ENCODE data around the gene SLC22A23.
"Not testable (repeated sequence)": the region's sequence is repeated elsewhere in the genome, so short reads cannot be mapped to it uniquely, and the experiment has no call there.

SLC22A23 gene

DNA sequence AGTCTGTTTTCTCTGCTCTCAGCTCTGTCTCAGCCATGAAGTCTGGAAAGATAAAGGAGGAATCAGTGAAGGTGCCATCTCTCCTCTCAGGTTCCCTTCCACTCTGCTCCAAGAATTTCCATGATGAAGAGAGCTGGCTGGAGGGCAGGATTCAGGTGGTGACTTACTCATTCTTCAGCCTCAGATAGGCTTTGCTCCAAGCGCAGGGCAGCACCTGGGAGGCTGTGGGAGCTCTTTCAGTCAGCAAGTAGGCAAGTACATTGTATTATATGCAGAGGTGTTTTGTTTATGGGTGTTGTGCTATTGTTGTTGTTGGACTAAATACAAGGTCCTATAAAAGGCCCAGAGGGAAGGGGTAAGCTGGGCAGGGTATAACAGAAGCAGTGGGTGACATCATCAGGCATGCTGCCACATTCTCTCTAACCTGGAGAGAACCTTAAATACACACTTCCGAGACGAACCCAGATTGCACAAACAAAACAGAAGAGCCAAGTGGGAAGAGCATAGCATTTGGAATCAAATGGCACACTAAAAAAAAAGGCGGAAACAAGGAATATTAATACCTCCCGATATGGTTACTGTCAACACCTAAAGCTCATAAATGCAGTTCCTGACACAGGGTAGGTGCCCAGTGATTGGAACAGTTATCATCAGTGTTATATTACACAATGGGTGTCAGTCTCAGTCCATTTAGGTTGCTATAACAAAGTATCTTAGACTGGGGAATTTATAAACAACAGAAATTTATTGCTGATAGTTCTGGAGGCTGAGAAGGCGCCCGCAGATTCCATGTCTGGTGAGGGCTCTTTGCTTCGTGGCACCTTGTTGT lies 212.6 kb downstream of the SLC22A23 start:
- Histone ChIP-seq H3K9ac (ENCODE audit: low read depth, low read length) (no peak overlapping the region), H3K9me3 (ENCODE audit: control insufficient read depth, insufficient read depth, low read length) (no peaks in the 10 kb centered on the region), H3K4me3 (ENCODE audit: low read depth, low read length) (no peak overlapping the region), H3K36me3 (ENCODE audit: control insufficient read depth, insufficient read depth, low read length) (no peaks in the 10 kb centered on the region), H3K27me3 (ENCODE audit: control insufficient read depth, insufficient read depth, low read length) (no peaks in the 10 kb centered on the region), H3K4me1 (ENCODE audit: control insufficient read depth, insufficient read depth, low read length) (peaks cover 5% of the 10 kb centered on the region)

DNA sequence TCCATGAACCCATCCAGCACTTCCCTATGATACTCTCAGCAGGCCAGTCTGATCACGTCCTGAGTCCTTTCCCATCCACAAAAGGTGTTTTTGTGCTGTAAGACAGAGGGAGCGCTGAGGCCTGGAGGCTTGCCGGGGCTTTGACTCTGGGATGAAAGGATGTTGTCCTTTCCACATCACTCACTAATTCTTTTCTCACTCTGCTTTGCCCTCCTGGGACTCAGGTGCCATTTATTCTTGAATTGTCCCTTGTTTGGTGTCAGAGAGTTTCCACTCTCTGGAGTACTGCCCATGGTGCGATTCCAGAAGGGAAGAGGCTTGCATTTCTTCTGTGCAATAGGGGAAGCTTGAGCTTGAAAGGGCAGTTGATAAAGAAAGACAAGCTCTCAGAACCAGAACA lies 214.1 kb downstream of the SLC22A23 start:
- H3K9me3 ChIP-seq (ENCODE audit: control insufficient read depth, insufficient read depth, low read length), result no peaks in the 10 kb centered on the region
- H3K36me3 ChIP-seq (ENCODE audit: control insufficient read depth, insufficient read depth, low read length), result no peaks in the 10 kb centered on the region
- no peak overlapping the region for H3K4me3 ChIP-seq (ENCODE audit: low read depth, low read length)
- H3K27me3 ChIP-seq (ENCODE audit: control insufficient read depth, insufficient read depth, low read length), result no peaks in the 10 kb centered on the region
- no peak overlapping the region for H3K9ac ChIP-seq (ENCODE audit: low read depth, low read length)
- H3K4me1 ChIP-seq (ENCODE audit: control insufficient read depth, insufficient read depth, low read length), result peaks cover 3% of the 10 kb centered on the region

DNA sequence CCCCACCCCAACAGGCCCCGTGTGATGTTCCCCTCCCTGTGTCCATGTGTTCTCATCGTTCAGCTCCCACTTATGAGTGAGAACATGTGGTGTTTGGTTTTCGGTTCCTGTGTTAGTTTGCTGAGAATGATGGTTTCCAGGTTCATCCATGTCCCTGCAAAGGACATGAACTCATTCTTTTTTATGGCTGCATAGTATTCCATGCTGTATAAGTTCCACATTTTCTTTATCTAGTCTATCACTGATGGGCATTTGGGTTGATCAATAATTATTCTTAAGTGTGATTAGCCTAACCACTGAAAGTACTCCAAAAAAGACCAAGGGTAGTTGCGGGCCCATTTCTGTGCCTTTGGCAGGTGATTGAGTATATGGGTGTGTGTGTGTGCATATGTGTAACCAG lies 215.1 kb downstream of the SLC22A23 start:
- H3K4me3 ChIP-seq (ENCODE audit: low read depth, low read length); H3K9ac ChIP-seq (ENCODE audit: low read depth, low read length); H3K36me3 ChIP-seq (ENCODE audit: control insufficient read depth, insufficient read depth, low read length); H3K9me3 ChIP-seq (ENCODE audit: control insufficient read depth, insufficient read depth, low read length); H3K4me1 ChIP-seq (ENCODE audit: control insufficient read depth, insufficient read depth, low read length); H3K27me3 ChIP-seq (ENCODE audit: control insufficient read depth, insufficient read depth, low read length): not testable (repeated sequence)

DNA sequence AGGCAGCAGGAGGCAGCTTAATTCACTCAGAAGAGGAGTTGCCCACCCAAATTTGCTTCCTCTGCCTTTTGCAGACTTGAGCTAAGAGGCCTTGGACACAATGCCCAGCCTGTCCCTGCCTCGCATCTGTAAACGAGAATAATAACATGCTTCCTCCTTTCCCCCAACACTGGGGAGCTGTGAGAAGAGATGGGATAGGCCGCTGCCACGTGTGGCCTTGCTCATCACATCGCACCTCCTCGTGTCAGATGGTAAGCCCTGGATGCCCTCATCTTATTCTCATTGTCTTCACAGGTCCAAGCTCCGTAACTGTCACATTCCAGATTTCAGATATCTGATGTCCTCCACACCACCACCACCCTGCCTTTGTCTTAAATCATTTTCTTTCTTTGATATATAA lies 216.3 kb downstream of the SLC22A23 start:
- no peaks in the 10 kb centered on the region for H3K27me3 ChIP-seq (ENCODE audit: control insufficient read depth, insufficient read depth, low read length)
- H3K4me3 ChIP-seq (ENCODE audit: low read depth, low read length), result no peak overlapping the region
- H3K9ac ChIP-seq (ENCODE audit: low read depth, low read length), result no peak overlapping the region
- H3K9me3 ChIP-seq (ENCODE audit: control insufficient read depth, insufficient read depth, low read length), result no peaks in the 10 kb centered on the region
- H3K36me3 ChIP-seq (ENCODE audit: control insufficient read depth, insufficient read depth, low read length), result no peaks in the 10 kb centered on the region
- peaks cover 3% of the 10 kb centered on the region for H3K4me1 ChIP-seq (ENCODE audit: control insufficient read depth, insufficient read depth, low read length)

DNA sequence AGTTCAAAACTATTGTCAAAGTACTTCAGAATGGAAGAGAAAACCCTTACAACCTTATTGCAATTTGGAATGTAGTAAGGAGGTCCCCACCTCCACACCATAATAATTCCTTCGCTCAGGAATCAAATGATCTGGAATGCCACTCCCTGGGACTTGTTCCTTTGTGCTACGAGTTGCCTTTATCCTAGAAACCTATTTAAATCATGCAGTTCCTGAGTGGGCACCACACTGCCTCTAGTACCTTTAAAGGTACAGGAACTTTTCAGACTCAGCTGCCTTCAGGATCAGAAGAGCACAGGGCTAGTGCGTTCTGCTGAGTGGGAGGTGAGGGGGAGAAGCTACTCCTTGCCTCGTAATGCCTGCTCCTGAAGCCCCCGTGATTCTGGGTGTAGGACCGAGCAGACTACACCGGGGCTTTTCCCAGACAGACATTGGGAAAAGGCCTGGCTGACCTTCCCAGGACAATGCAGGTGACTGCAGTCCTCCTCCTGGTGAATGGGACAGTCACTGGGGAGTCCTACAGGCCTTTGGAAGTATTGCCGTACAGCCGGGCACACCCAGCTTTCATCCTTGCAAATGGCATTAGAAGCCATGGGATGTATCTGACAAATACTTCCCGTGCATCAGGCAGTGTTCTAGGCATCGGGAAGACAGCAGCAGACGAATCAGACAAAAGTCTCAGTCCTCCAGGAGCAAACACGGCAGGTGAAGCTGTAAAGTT lies 217.6 kb downstream of the SLC22A23 start:
- Histone ChIP-seq H3K27me3 (ENCODE audit: control insufficient read depth, insufficient read depth, low read length) (no peaks in the 10 kb centered on the region), H3K4me1 (ENCODE audit: control insufficient read depth, insufficient read depth, low read length) (peaks cover 3% of the 10 kb centered on the region), H3K9me3 (ENCODE audit: control insufficient read depth, insufficient read depth, low read length) (no peaks in the 10 kb centered on the region), H3K4me3 (ENCODE audit: low read depth, low read length) (no peak overlapping the region), H3K36me3 (ENCODE audit: control insufficient read depth, insufficient read depth, low read length) (no peaks in the 10 kb centered on the region), H3K9ac (ENCODE audit: low read depth, low read length) (no peak overlapping the region)

DNA sequence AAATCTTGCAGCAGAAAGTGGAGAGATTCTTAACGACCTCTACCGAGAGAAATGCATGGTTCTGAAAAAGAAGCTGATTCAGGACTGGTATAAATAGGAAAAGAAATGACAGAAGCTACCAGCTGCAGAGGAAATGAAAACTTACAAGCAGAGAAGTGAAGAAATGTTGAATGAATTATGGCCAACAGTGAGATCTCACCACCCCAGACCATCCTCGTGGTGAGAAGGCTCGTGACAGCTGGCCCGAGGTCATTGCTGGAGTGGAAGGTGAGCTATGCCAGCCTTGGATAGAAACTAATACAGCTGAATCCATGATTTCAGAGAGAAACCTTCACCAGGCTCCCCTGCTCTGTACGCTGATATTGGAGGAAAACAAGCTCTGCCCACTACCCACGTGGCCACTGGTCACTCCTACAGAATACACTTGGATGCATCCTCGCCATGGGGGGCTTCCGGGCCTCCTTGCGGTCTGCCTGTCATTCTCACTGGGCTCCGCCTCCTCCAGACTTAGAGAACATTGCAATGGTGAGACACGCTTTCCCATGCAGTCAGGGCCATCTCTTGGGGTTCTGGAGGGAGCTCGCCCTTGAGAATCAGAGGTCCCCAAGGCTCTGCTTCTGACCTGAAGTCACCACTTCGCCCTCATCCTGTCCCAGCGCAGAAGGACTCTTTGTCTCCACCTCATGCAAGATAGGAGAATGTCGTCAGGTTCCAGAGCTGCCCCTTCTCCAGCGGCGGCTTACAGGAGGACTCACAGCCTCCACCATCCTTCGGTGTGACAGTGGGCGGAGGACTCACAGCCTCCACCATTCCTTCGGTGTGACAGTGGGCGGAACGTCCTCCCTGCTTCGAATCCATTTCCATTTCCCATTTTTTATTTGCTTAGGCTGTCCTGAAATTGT lies 218.8 kb downstream of the SLC22A23 start:
- Histone ChIP-seq H3K4me3 (ENCODE audit: low read depth, low read length) (no peak overlapping the region), H3K4me1 (ENCODE audit: control insufficient read depth, insufficient read depth, low read length) (peaks cover 3% of the 10 kb centered on the region), H3K36me3 (ENCODE audit: control insufficient read depth, insufficient read depth, low read length) (no peaks in the 10 kb centered on the region), H3K9ac (ENCODE audit: low read depth, low read length) (no peak overlapping the region), H3K27me3 (ENCODE audit: control insufficient read depth, insufficient read depth, low read length) (peaks cover 5% of the 10 kb centered on the region), H3K9me3 (ENCODE audit: control insufficient read depth, insufficient read depth, low read length) (no peaks in the 10 kb centered on the region)

DNA sequence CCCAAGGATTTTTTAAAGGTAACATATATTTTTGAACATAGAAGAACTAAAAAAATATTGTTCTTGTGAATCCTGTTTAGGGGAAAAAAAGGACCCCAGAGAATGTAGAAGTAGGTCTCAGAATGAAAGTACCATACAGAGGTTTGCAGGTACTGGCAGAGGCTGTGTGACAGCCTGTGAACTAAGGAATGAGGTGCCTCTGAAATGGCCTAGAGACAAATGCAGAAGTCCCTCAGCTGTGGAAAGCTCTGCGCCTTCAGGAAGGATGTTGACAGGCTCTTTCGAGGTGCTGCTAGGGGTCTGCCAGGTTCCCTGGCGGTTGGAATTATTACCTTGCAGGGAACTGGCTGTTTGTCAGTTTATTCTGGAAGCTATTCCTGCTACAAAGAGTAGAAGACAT lies 220.8 kb downstream of the SLC22A23 start:
- peaks cover 11% of the 10 kb centered on the region for H3K27me3 ChIP-seq (ENCODE audit: control insufficient read depth, insufficient read depth, low read length)
- H3K9me3 ChIP-seq (ENCODE audit: control insufficient read depth, insufficient read depth, low read length), result no peaks in the 10 kb centered on the region
- H3K9ac ChIP-seq (ENCODE audit: low read depth, low read length), result no peak overlapping the region
- peaks cover 3% of the 10 kb centered on the region for H3K4me1 ChIP-seq (ENCODE audit: control insufficient read depth, insufficient read depth, low read length)
- no peaks in the 10 kb centered on the region for H3K36me3 ChIP-seq (ENCODE audit: control insufficient read depth, insufficient read depth, low read length)
- H3K4me3 ChIP-seq (ENCODE audit: low read depth, low read length), result no peak overlapping the region

DNA sequence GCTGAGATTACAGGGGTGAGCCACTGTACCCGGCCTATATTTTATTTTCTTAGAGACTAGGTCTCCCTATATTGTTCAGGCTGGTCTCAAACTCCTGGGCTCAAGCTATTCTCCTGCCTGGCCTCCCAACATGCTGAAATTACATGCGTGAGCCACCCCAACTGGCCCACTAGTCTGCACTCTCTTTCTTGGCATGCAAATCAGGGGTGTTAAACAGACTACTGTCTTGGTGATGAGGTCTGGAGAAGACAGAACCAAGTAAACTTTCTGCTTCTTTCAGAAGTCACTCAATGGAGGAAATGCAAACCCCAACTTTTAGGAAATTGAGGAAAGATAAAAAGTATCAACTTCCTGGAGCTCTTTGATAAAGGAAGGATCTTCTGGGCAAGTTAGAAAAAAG lies 221.4 kb downstream of the SLC22A23 start:
- H3K4me1 ChIP-seq (ENCODE audit: control insufficient read depth, insufficient read depth, low read length), result peaks cover 4% of the 10 kb centered on the region
- no peaks in the 10 kb centered on the region for H3K36me3 ChIP-seq (ENCODE audit: control insufficient read depth, insufficient read depth, low read length)
- H3K27me3 ChIP-seq (ENCODE audit: control insufficient read depth, insufficient read depth, low read length), result peaks cover 13% of the 10 kb centered on the region

DNA sequence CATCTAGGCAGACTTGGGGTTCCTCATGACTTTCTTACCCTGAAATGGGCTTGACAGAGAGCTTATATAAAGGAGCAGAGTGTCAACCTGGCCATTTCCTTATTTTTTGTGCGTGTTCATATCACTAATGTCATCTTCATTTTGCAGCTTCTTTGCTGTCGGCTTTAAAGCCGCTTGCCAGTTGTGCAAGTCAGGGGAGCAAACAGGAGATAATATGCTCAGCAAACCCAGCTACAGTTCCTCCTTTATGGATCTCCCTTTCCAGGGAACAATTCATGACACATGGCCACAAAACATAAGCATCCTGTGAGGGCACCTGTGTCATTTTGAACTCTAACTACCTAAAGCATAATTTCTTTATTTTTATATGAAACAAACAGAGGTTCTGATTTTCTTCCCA lies 222.9 kb downstream of the SLC22A23 start:
- peaks cover 7% of the 10 kb centered on the region for H3K4me1 ChIP-seq (ENCODE audit: control insufficient read depth, insufficient read depth, low read length)
- H3K27me3 ChIP-seq (ENCODE audit: control insufficient read depth, insufficient read depth, low read length), result peaks cover 29% of the 10 kb centered on the region
- H3K4me3 ChIP-seq (ENCODE audit: low read depth, low read length), result no peak overlapping the region
- no peaks in the 10 kb centered on the region for H3K36me3 ChIP-seq (ENCODE audit: control insufficient read depth, insufficient read depth, low read length)
- no peak overlapping the region for H3K9ac ChIP-seq (ENCODE audit: low read depth, low read length)
- H3K9me3 ChIP-seq (ENCODE audit: control insufficient read depth, insufficient read depth, low read length), result no peaks in the 10 kb centered on the region

More for the DNA sequence above, 221.4 kb downstream of the SLC22A23 start:
- Histone ChIP-seq H3K4me3 (ENCODE audit: low read depth, low read length) (no peak overlapping the region), H3K9me3 (ENCODE audit: control insufficient read depth, insufficient read depth, low read length) (no peaks in the 10 kb centered on the region), H3K9ac (ENCODE audit: low read depth, low read length) (no peak overlapping the region)

DNA sequence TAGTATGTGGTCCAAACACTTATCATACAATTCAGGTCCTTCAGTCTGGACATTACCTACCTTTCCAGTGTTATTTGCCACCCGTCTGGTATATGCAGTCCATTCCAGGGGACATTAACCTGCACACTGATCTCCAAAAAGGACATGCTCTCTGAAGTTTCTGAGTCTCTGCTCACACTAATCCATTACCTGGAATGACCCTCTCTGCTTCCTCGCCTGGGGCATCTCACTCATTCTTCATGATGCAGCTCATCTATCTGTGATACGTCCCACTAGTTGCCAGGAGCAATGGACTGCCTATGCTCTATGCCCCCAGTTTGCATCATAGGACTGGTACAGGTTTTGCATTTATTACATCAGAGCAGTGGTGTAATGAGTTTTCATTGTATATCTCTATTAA lies 223.5 kb downstream of the SLC22A23 start:
- H3K9ac ChIP-seq (ENCODE audit: low read depth, low read length), result no peak overlapping the region
- H3K36me3 ChIP-seq (ENCODE audit: control insufficient read depth, insufficient read depth, low read length), result no peaks in the 10 kb centered on the region
- no peak overlapping the region for H3K4me3 ChIP-seq (ENCODE audit: low read depth, low read length)
- H3K9me3 ChIP-seq (ENCODE audit: control insufficient read depth, insufficient read depth, low read length), result no peaks in the 10 kb centered on the region
- H3K4me1 ChIP-seq (ENCODE audit: control insufficient read depth, insufficient read depth, low read length), result peaks cover 7% of the 10 kb centered on the region
- H3K27me3 ChIP-seq (ENCODE audit: control insufficient read depth, insufficient read depth, low read length), result peaks cover 32% of the 10 kb centered on the region

DNA sequence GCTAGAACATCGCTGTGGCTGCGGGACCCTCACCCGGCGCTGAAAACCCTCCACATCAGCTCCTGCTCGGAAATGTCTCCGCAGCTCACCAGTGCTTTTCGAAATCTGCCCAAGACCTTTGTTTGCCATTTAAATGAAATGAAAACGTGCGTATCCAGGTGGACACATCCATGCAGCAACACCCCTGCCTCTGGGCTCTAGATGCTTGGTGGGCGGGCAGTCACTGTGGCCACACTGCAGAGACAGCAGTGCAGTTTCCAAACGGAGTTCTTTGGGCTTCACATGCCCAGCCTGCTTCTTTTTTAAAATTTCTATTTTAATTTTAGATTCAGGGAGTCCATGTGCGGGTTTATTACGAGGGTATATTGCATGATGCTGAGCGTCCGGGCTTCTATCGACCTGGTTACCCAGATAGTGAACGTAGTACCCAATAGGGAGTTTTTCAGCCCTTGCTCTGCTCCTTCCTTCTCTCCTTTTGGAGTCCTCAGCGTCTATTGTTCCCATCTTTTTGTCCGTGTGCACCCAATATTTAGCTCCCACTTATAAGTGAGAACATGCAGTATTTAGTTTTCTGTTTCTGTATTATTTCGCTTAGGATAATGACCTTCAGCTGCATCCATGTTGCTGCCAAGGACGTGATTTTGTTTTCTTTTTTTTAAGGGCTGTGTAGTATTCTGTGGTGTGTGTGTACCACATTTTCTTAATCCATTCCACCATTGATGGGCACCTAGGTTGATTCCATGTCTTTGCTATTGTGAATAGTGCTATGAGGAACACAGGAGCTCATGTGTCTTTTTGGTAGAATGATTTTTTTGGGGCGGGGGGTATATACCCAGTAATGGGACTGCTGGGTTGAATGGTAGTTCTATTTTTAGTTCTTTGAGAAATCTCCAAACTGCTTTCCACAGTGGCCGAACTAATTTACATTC lies 224.6 kb downstream of the SLC22A23 start:
- Histone ChIP-seq H3K36me3 (ENCODE audit: control insufficient read depth, insufficient read depth, low read length) (peaks cover 1% of the 10 kb centered on the region), H3K4me3 (ENCODE audit: low read depth, low read length) (peak overlapping the region; percentile 93), H3K9ac (ENCODE audit: low read depth, low read length) (peak overlapping the region; percentile 5), H3K9me3 (ENCODE audit: control insufficient read depth, insufficient read depth, low read length) (no peaks in the 10 kb centered on the region), H3K4me1 (ENCODE audit: control insufficient read depth, insufficient read depth, low read length) (peaks cover 4% of the 10 kb centered on the region), H3K27me3 (ENCODE audit: control insufficient read depth, insufficient read depth, low read length) (peaks cover 32% of the 10 kb centered on the region)
